K562 (cell line): ENCODE data around the gene GPS2. TPM values are rescaled to one million over a fixed set of nuclear protein-coding genes. Genes with fewer than 3 reads are reported as not detected.
"Not testable (repeated sequence)": the region's sequence is repeated elsewhere in the genome, so short reads cannot be mapped to it uniquely, and the experiment has no call there.

Experiments
- ATAC-seq: fragments of 200-7000 bp; cut with Tn5 transposase; 3 replicates; pipeline ENCODE4 v1.9.1; 2020; ENCODE audit warnings: moderate library complexity
- BruUV-seq: library from RNA; stranded (reverse); fragments of 400-500 nt; replicated peaks from 2 replicates; lab custom pipeline; 2021; lab: Mats Ljungman, UMichigan
- CTCF ChIA-PET: fragments of 300-600 bp; formaldehyde crosslinking; extraction: SDS; loops from one replicate; lab custom pipeline; 2021; ENCODE audit warnings: low intra/inter-chr PET ratio; lab: Yijun Ruan, JAX
- POLR2A ChIA-PET: fragments of 300-600, 350-650 bp; sonication (Branson Sonifier 250); formaldehyde crosslinking; extraction: SDS; loops from one replicate; lab custom pipeline; 2021; ENCODE audit warnings: antibody characterized with exemption, inconsistent platforms; lab: Yijun Ruan, JAX
- DNase-seq, 4 experiments: peaks; one replicate each; pipeline versions ENCODE4 v3.0.0 to v3.0.0-alpha.2; 2011 to 2018; ENCODE audit warnings: low spot score in 3 of 4, mixed read lengths in 3 of 4; ENCODE audit errors: extremely low read depth in 1 of 4
- FAIRE-seq: peaks from 2 replicates; lab custom pipeline; 2011; peaks lifted over from hg19 to GRCh38; lab: Jason Lieb, UNC
- H2AFZ ChIP-seq: 2 replicates; pipeline ENCODE4 v1.6.0; 2011; ENCODE audit warnings: low read depth, low read length, control low read depth, inconsistent platforms
- H3K27ac ChIP-seq: fragments of 200-600 bp; 3 replicates; pipeline ENCODE4 v1.8.0; 2011; ENCODE audit warnings: low read depth, mild to moderate bottlenecking, control low read depth, inconsistent platforms, low read length, moderate library complexity, mixed read lengths; ENCODE audit errors: extremely low read depth
- H3K27me3 ChIP-seq, 2 experiments: fragments of 300-600 bp in 1 of 2; 2 replicates in 1 of 2; 3 replicates in 1 of 2; pipeline versions ENCODE4 v1.6.0 to v1.8.0; 2011; ENCODE audit warnings: inconsistent platforms in 2 of 2, low read length in 2 of 2, mild to moderate bottlenecking in 1 of 2, mixed read lengths in 1 of 2, moderate library complexity in 1 of 2; ENCODE audit not compliant: control insufficient read depth in 2 of 2, insufficient read depth in 2 of 2
- H3K36me3 ChIP-seq: fragments of 300-600 bp; 3 replicates; pipeline ENCODE4 v1.8.0; 2011; ENCODE audit warnings: mild to moderate bottlenecking, low read length, inconsistent platforms; ENCODE audit not compliant: control insufficient read depth, insufficient read depth
- H3K4me1 ChIP-seq, 2 experiments: fragments of 200-600 bp in 1 of 2; replicated peaks in 1 of 2; 2 replicates in 1 of 2; 3 replicates in 1 of 2; pipeline versions ENCODE4 v1.5.1 to v1.8.0; 2011; ENCODE audit warnings: inconsistent platforms in 2 of 2, low read length in 2 of 2, mild to moderate bottlenecking in 1 of 2, mixed read lengths in 1 of 2, moderate library complexity in 1 of 2; ENCODE audit not compliant: control insufficient read depth in 2 of 2, insufficient read depth in 2 of 2
- H3K4me2 ChIP-seq: 2 replicates; pipeline ENCODE4 v1.6.1; 2011; ENCODE audit warnings: low read length, control low read depth, inconsistent platforms, mixed read lengths; ENCODE audit not compliant: insufficient read depth
- H3K4me3 ChIP-seq: fragments of 200-600 bp; sonication (generic), shearing (Covaris generic); 2 replicates; pipeline ENCODE4 v1.5.1; 2016; ENCODE audit warnings: control low read depth, inconsistent platforms
- H3K79me2 ChIP-seq: fragments of 200-600 bp; 3 replicates; pipeline ENCODE4 v1.8.0; 2011; ENCODE audit warnings: low read length, inconsistent platforms; ENCODE audit not compliant: control insufficient read depth, insufficient read depth
- H3K9ac ChIP-seq, 2 experiments: 2 replicates each; pipeline versions ENCODE4 v1.6.0 to v1.6.1; 2011; ENCODE audit warnings: low read depth in 2 of 2, low read length in 2 of 2, control low read depth in 1 of 2, inconsistent platforms in 1 of 2, mild to moderate bottlenecking in 1 of 2, mixed read lengths in 1 of 2; ENCODE audit not compliant: insufficient read depth in 1 of 2
- H3K9me1 ChIP-seq: one replicate; pipeline ENCODE4 v1.6.0; 2011; ENCODE audit warnings: inconsistent platforms, mild to moderate bottlenecking, low read length, moderate library complexity; ENCODE audit not compliant: control insufficient read depth, insufficient read depth
- H3K9me3 ChIP-seq: replicated peaks from 2 replicates; pipeline ENCODE4 v1.5.1; 2011; ENCODE audit warnings: low read depth, low read length, inconsistent platforms; ENCODE audit not compliant: control insufficient read depth, insufficient read depth
- H4K20me1 ChIP-seq: replicated peaks from 2 replicates; pipeline ENCODE4 v1.6.1; 2011; ENCODE audit warnings: low read length, inconsistent platforms, mixed read lengths; ENCODE audit not compliant: control insufficient read depth, insufficient read depth
- PRDM10 ChIP-seq: fragments of 450-650 bp; IDR thresholded peaks from 2 replicates; pipeline ENCODE4 v1.6.1; 2018; ENCODE audit not compliant: partially characterized antibody
- VEZF1 ChIP-seq: fragments of 200-800 bp; sonication (Bioruptor generic); IDR thresholded peaks from 2 replicates; pipeline ENCODE4 v1.6.1; 2017; ENCODE audit warnings: missing genetic modification characterization, missing compliant biosample characterization
- ZNF561 ChIP-seq: fragments of 450-650 bp; formaldehyde crosslinking; conservative IDR thresholded peaks from 2 replicates; pipeline ENCODE4 v1.4.0; 2020; ENCODE audit warnings: mild to moderate bottlenecking, moderate library complexity
- WGBS: fragments of 100-300 bp; shearing (Covaris generic); methylation state at CpG from one replicate; pipeline ENCODE4 v1.1.6; 2016; ENCODE audit warnings: low coverage, mixed read lengths; ENCODE audit not compliant: insufficient coverage; ENCODE audit errors: missing lambda C conversion rate; 5-methylcytosine and 5-hydroxymethylcytosine counted together
- in situ Hi-C: fragments of 300-500 bp; cut with MboI; formaldehyde crosslinking; loops from 4 replicates; pipeline ENCODE4 v1.15.0; 2018; ENCODE audit warnings: inconsistent platforms, mixed read lengths
- intact Hi-C: fragments of 100-400 bp; cut with micrococcal nuclease; formaldehyde crosslinking; loops from 2 replicates; pipeline ENCODE4 v1.14.2; 2022
- polyA plus RNA-seq, 8 experiments: library from polyadenylated mRNA; depleted of rRNA in 4 of 8; stranded (reverse) in 5 of 8; unstranded in 3 of 8; fragments of >200 nt; fragmentation: Nextera tagmentation in 2 of 8; fragmentation: Illumina TruSeq in 1 of 8; extraction: Ambion mirVana in 2 of 8; extraction: Trizol in 1 of 8; gene quantifications; 2 replicates each; pipeline versions ENCODE4 v1.2.1 to v1.2.3, GENCODE V29; 2011 to 2014; ENCODE audit warnings: inconsistent platforms in 1 of 8, missing spikeins in 1 of 8
- total RNA-seq, 7 experiments: library from RNA; depleted of rRNA in 6 of 7; stranded (reverse); fragments of >200 nt in 6 of 7; fragmentation: Illumina TruSeq in 2 of 7; extraction: Trizol in 2 of 7; gene quantifications; 2 replicates each; pipeline versions ENCODE4 v1.2.1 to v1.2.3, GENCODE V29; 2011 to 2021; ENCODE audit warnings: low replicate concordance in 1 of 7

GPS2 gene
- total and polyA plus RNA-seq, 9 of the 15 experiments (the other 6 are each of a cell fraction or from before 2014, with no cell fraction given): 18.3 to 75.7 (median 37.0) TPM

GRCh38 chr17:7336240-7337175, 21.3 kb upstream of the GPS2 start, which contains the start of gene ACAP1 (continued):
- TF ChIP-seq ZNF561 (CRISPR knock-in tag) (no peak), VEZF1 (CRISPR knock-in tag) (peak; percentile 51; the same call in 1 of the 2 replicates), PRDM10 (no peak)

- FAIRE-seq, H3K27ac ChIP-seq, intact Hi-C loops: not testable (repeated sequence)
Observed at GRCh38 chr17:7335765-7336164, 20.6 kb upstream of the GPS2 start.

More at GRCh38 chr17:7335765-7336164, 20.6 kb upstream of the GPS2 start:
- H3K27me3 ChIP-seq, H3K4me3 ChIP-seq, H4K20me1 ChIP-seq, H3K9me1 ChIP-seq, H3K9me3 ChIP-seq, H2AFZ ChIP-seq, H3K36me3 ChIP-seq, ATAC-seq, DNase-seq, CTCF ChIA-PET, H3K79me2 ChIP-seq, H3K9ac ChIP-seq, BruUV-seq: not testable (repeated sequence)
- H3K4me1 ChIP-seq: peaks cover 11 to 29% of the 10 kb centered on the region in 2 experiments
- WGBS: 65% methylated on average over 11 of the region's 13 CpGs
- in situ Hi-C loops: loop anchor here (10.0 kb wide), 1 partner anchor 291 kb away; the partner anchor contains the start of gene SLC16A11
- H3K4me2 ChIP-seq: peak overlapping the region; percentile 55; the same call in 1 of the 2 replicates
- POLR2A ChIA-PET: interaction anchor here (0.9 to 2.8 kb wide), 6 partner anchors 8 to 115 kb away, joined by 3 to 15 read pairs (median 3); no protein-coding TSS in a partner anchor
